Activated T-cell treated with anti-CD3 and anti-CD28 coated beads, Interleukin-2, amount 50 U/mL, for 4 hours (primary cell): ENCODE results near the gene CACNA1G. TPM values are rescaled to one million over a fixed set of nuclear protein-coding genes. Genes with fewer than 3 reads are reported as not detected.

Experiments used
- ATAC-seq, 2 donors: fragments of 200-7000 bp; cut with Tn5 transposase; one replicate each; pipeline ENCODE4 v1.10.0; 2021
- DNase-seq: peaks from one replicate; pipeline ENCODE4 v3.0.0-alpha.2; 2020
- H3K27me3 Mint-ChIP-seq: one replicate; pipeline ENCODE4 v1.8.0; 2021; ENCODE audit warnings: low read depth, mixed read lengths
- H3K36me3 Mint-ChIP-seq: one replicate; pipeline ENCODE4 v1.8.0; 2022; ENCODE audit warnings: mixed read lengths; ENCODE audit not compliant: insufficient read depth
- H3K4me1 Mint-ChIP-seq: one replicate; pipeline ENCODE4 v1.8.0; 2021; ENCODE audit warnings: low read depth, mixed read lengths
- H3K4me3 Mint-ChIP-seq: one replicate; pipeline ENCODE4 v1.8.0; 2021; ENCODE audit warnings: mild to moderate bottlenecking, moderate library complexity, mixed read lengths
- H3K9me3 Mint-ChIP-seq: one replicate; pipeline ENCODE4 v1.8.0; 2021; ENCODE audit warnings: mixed read lengths
- total RNA-seq, 3 donors: library from RNA; stranded (reverse); gene quantifications; one replicate each; pipeline ENCODE4 v1.2.1, GENCODE V29; 2021

CACNA1G gene
- total RNA-seq, 3 donors from 2014 or later, result 0.03 TPM; not detected in 2

- no peak for ATAC-seq
- no peaks in the 10 kb centered on the region for H3K9me3 Mint-ChIP-seq
- peaks cover 1% of the 10 kb centered on the region for H3K27me3 Mint-ChIP-seq
Measured at GRCh38 chr17:50663812-50664374, 103.4 kb downstream of the CACNA1G start.

DNA sequence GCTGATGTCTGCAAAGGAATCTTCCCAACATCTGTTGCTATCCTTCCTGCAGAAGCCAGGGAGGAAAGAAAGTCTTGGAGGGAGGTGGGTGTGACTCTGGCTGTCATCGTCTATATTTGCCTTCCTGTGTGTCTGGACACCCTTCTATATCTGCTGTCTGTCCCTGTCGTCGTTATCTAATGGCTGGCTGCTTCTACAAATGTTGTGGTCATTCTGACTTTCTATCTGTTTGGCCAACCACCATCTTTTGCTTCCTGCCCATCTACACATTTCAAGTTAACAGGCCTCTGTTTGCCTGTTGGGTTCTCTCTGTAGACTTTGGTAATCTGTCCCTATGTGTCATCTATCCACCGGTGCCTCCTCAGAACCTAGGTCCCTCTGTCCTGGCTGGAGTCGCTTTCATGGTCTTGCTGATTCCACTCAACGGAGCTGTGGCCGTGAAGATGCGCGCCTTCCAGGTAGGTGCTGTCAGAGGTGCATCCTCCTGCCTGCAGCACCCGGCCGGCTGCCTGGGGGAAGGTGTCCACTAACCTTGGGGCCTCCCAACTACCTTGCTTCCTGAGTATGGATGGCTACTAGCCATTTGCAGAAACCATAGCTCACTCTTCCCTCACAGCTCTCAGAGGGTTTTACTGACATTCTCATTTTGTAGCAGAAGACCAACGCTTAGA, 104.4 kb downstream of the CACNA1G start:
- Mint-ChIP-seq H3K9me3 (no peaks in the 10 kb centered on the region), H3K36me3 (no peaks in the 10 kb centered on the region), H3K4me3 (no peak overlapping the region), H3K4me1 (peaks cover 15% of the 10 kb centered on the region), H3K27me3 (peaks cover 1% of the 10 kb centered on the region)
- DNase-seq (no peak), ATAC-seq (no peak)

More at GRCh38 chr17:50663812-50664374, 103.4 kb downstream of the CACNA1G start:
- H3K36me3 Mint-ChIP-seq, result no peaks in the 10 kb centered on the region
- peaks cover 15% of the 10 kb centered on the region for H3K4me1 Mint-ChIP-seq
- DNase-seq, result no peak
- H3K4me3 Mint-ChIP-seq, result no peak overlapping the region

- no peak overlapping the region for H3K4me3 Mint-ChIP-seq
- peaks cover 15% of the 10 kb centered on the region for H3K4me1 Mint-ChIP-seq
- ATAC-seq, result no peak
- H3K27me3 Mint-ChIP-seq, result peaks cover 1% of the 10 kb centered on the region
- H3K9me3 Mint-ChIP-seq, result no peaks in the 10 kb centered on the region
- DNase-seq, result no peak
- H3K36me3 Mint-ChIP-seq, result no peaks in the 10 kb centered on the region
Measured at GRCh38 chr17:50665838-50666237, 105.3 kb downstream of the CACNA1G start.

DNA sequence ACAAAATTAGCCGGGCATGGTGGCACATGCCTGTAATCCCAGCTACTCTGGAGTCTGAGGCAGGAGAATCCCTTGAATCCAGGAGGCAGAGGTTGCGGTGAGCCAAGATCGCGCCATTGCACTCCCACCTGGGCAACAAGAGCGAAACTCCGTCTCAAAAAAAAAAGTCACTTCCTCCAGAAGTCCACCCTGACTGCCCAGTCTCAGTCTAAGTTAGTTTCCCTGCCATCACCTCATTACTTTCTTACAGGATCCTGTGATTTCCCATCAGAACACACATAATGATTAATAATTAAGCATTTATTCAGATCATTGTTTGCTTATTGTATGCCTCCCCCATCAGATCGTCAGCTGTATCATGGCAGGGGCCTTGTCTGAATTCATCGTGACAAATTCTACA, 105.8 kb downstream of the CACNA1G start:
- ATAC-seq (no peak), DNase-seq (no peak)
- Mint-ChIP-seq H3K4me1 (peaks cover 11% of the 10 kb centered on the region), H3K36me3 (no peaks in the 10 kb centered on the region), H3K9me3 (no peaks in the 10 kb centered on the region), H3K4me3 (no peak overlapping the region), H3K27me3 (peaks cover 1% of the 10 kb centered on the region)

DNA sequence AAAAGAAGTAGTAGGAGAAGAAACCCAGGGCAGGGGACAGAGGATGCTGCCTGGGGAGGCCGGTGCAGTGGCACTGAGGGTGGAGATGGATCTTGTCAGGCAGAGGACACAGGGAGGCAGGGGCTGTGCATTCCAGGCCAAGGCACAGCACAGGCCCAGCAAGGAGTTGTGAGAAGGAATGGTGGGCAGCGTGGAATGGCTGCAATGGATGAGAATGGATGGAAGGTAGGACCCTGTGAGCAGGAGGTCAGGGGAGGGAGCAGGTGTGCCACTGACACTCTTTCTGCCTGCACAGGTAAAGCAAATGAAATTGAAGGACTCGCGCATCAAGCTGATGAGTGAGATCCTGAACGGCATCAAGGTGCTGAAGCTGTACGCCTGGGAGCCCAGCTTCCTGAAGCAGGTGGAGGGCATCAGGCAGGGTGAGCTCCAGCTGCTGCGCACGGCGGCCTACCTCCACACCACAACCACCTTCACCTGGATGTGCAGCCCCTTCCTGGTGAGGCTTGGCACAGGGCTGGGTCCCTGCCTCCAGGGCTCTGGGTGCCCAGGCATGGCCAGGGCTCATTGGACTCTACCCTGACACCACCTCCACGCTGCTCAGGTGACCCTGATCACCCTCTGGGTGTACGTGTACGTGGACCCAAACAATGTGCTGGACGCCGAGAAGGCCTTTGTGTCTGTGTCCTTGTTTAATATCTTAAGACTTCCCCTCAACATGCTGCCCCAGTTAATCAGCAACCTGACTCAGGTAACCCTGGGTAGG, 106.9 kb downstream of the CACNA1G start:
- Mint-ChIP-seq H3K27me3 (no peaks in the 10 kb centered on the region), H3K4me1 (no peaks in the 10 kb centered on the region), H3K36me3 (no peaks in the 10 kb centered on the region), H3K4me3 (no peak overlapping the region), H3K9me3 (no peaks in the 10 kb centered on the region)
- DNase-seq (no peak), ATAC-seq (no peak)

DNA sequence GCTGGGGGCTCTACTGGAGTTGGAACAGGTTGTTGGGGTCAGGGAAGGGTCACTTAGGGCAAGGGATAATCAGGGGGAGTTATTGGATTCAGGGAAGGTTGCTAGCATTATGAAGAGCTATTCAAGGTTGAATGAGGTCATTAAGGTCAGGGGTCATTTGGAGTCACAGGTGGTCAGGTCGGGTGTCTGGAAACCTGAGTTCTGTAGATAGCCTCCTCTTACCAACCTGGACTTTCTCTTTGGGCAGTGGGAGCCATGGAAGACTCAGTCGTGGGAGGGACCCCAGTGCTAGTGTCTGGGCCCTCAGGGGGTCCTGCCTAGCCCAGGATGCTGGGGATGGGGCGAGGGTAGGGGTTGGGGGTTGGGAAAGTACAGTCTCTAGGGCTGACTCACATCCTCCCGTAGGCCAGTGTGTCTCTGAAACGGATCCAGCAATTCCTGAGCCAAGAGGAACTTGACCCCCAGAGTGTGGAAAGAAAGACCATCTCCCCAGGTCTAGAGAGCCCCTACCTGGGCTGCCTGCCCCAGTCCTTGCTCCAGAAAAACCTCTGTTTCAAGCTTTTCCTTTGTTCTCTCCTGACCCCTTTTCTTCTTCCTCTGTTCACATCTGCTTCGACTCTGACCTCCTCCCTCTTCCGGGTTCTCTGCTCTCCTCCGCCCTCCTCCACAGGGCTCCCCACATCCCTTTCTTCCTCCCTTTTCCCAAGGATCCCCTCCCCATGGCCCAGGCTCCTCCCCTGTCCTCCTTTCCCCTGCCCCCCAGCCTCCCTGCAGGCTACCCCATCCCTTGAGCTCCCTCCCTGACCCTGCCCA, 107.7 kb downstream of the CACNA1G start:
- Mint-ChIP-seq H3K36me3 (no peaks in the 10 kb centered on the region), H3K9me3 (no peaks in the 10 kb centered on the region), H3K4me3 (no peak overlapping the region), H3K27me3 (no peaks in the 10 kb centered on the region), H3K4me1 (no peaks in the 10 kb centered on the region)
- DNase-seq, result no peak
- ATAC-seq, result no peak

DNA sequence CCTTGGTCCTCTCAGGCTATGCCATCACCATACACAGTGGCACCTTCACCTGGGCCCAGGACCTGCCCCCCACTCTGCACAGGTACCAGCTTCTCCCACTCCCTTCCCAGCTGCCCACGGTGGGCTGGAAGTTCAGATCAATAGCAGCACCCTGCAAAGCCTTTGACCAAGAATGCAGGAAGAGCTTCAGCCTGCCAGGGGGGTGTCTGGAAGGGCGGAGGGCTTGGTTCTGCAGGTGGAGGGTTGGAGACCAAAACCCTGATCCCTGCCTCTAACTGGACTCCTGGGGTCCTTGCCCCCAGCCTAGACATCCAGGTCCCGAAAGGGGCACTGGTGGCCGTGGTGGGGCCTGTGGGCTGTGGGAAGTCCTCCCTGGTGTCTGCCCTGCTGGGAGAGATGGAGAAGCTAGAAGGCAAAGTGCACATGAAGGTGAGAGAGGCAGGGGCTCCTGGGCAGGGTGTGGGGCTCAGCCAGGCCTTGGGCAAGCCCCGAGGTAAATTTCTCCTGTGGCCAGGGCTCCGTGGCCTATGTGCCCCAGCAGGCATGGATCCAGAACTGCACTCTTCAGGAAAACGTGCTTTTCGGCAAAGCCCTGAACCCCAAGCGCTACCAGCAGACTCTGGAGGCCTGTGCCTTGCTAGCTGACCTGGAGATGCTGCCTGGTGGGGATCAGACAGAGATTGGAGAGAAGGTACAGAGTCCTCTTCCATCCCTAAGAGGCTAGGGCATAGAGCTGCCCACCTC, 108.5 kb downstream of the CACNA1G start:
- DNase-seq (no peak), ATAC-seq (no peak)
- Mint-ChIP-seq H3K36me3 (no peaks in the 10 kb centered on the region), H3K4me1 (no peaks in the 10 kb centered on the region), H3K9me3 (no peaks in the 10 kb centered on the region), H3K4me3 (no peak overlapping the region), H3K27me3 (no peaks in the 10 kb centered on the region)

- Mint-ChIP-seq H3K27me3 (no peaks in the 10 kb centered on the region), H3K4me1 (no peaks in the 10 kb centered on the region), H3K36me3 (no peaks in the 10 kb centered on the region), H3K4me3 (no peak overlapping the region), H3K9me3 (no peaks in the 10 kb centered on the region)
- no peak for ATAC-seq
- no peak for DNase-seq
Measured at GRCh38 chr17:50672071-50672470, 111.6 kb downstream of the CACNA1G start.

GRCh38 chr17:50672831-50673551, 112.5 kb downstream of the CACNA1G start:
- H3K36me3 Mint-ChIP-seq, result no peaks in the 10 kb centered on the region
- no peak for ATAC-seq
- no peaks in the 10 kb centered on the region for H3K27me3 Mint-ChIP-seq
- H3K9me3 Mint-ChIP-seq, result no peaks in the 10 kb centered on the region
- DNase-seq, result no peak
- H3K4me1 Mint-ChIP-seq, result no peaks in the 10 kb centered on the region
- H3K4me3 Mint-ChIP-seq, result no peak overlapping the region

- DNase-seq (no peak), ATAC-seq (no peak)
- Mint-ChIP-seq H3K27me3 (peaks cover 10% of the 10 kb centered on the region), H3K4me1 (no peaks in the 10 kb centered on the region), H3K36me3 (no peaks in the 10 kb centered on the region), H3K9me3 (no peaks in the 10 kb centered on the region), H3K4me3 (no peak overlapping the region)
Measured at GRCh38 chr17:50675190-50675589, 114.7 kb downstream of the CACNA1G start.

DNA sequence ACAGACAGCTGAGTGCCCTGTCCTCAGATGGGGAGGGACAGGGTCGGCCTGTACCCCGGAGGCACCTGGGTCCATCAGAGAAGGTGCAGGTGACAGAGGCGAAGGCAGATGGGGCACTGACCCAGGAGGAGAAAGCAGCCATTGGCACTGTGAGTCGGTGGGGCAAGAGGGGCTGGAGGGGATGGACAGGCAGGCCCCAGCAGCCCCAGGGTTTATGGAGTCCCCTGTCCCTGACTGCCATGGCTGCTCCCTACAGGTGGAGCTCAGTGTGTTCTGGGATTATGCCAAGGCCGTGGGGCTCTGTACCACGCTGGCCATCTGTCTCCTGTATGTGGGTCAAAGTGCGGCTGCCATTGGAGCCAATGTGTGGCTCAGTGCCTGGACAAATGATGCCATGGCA, 115.1 kb downstream of the CACNA1G start:
- Mint-ChIP-seq H3K27me3 (peaks cover 13% of the 10 kb centered on the region), H3K4me3 (no peak overlapping the region), H3K4me1 (no peaks in the 10 kb centered on the region), H3K9me3 (no peaks in the 10 kb centered on the region), H3K36me3 (no peaks in the 10 kb centered on the region)
- ATAC-seq (no peak), DNase-seq (no peak)

GRCh38 chr17:50676065-50676975, 115.8 kb downstream of the CACNA1G start:
- no peaks in the 10 kb centered on the region for H3K36me3 Mint-ChIP-seq
- DNase-seq (no peak), ATAC-seq (no peak)
- H3K9me3 Mint-ChIP-seq, result no peaks in the 10 kb centered on the region
- H3K27me3 Mint-ChIP-seq, result peaks cover 19% of the 10 kb centered on the region
- no peak overlapping the region for H3K4me3 Mint-ChIP-seq
- peaks cover 1% of the 10 kb centered on the region for H3K4me1 Mint-ChIP-seq
